ENCODE measurements around the gene PWWP2B.

GRCh38 chr10:132464256-132465192 lies 67.5 kb downstream of the PWWP2B start:
- TF ChIP-seq, protein P1, sequence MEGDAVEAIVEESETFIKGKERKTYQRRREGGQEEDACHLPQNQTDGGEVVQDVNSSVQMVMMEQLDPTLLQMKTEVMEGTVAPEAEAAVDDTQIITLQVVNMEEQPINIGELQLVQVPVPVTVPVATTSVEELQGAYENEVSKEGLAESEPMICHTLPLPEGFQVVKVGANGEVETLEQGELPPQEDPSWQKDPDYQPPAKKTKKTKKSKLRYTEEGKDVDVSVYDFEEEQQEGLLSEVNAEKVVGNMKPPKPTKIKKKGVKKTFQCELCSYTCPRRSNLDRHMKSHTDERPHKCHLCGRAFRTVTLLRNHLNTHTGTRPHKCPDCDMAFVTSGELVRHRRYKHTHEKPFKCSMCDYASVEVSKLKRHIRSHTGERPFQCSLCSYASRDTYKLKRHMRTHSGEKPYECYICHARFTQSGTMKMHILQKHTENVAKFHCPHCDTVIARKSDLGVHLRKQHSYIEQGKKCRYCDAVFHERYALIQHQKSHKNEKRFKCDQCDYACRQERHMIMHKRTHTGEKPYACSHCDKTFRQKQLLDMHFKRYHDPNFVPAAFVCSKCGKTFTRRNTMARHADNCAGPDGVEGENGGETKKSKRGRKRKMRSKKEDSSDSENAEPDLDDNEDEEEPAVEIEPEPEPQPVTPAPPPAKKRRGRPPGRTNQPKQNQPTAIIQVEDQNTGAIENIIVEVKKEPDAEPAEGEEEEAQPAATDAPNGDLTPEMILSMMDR (IDR thresholded peaks at IDR 0.05) = no peak
- no peak for TF ChIP-seq POLR2A (IDR thresholded peaks at IDR 0.05)
